OCI-LY7 (cell line): ENCODE data around the gene FAM174B. TPM values are rescaled to one million over a fixed set of nuclear protein-coding genes. Genes with fewer than 3 reads are reported as not detected.

Experiments used
- BruUV-seq: library from RNA; stranded (reverse); fragments of 400-500 nt; replicated peaks from 2 replicates; lab custom pipeline; 2021; lab: Mats Ljungman, UMichigan
- CTCF ChIA-PET: fragments of 300-600 bp; sonication (Branson Sonifier 250); formaldehyde crosslinking; loops from one replicate; lab custom pipeline; 2022; ENCODE audit warnings: antibody characterized with exemption; ENCODE audit not compliant: unreplicated experiment; lab: Charles Lee
- POLR2A ChIA-PET: fragments of 300-600 bp; sonication (Branson Sonifier 250); formaldehyde crosslinking; loops from one replicate; lab custom pipeline; 2022; ENCODE audit warnings: antibody characterized with exemption; lab: Charles Lee
- DNase-seq: peaks from one replicate; pipeline ENCODE4 v3.0.0-alpha.2; 2015; ENCODE audit warnings: low spot score
- H2AFZ ChIP-seq: fragments of 200-600 bp; sonication (generic), shearing (Covaris generic); 2 replicates; pipeline ENCODE4 v1.6.1; 2014; ENCODE audit warnings: mild to moderate bottlenecking, antibody characterized with exemption, low read length, moderate library complexity
- H3K27ac ChIP-seq: fragments of 200-600 bp; sonication (generic); 2 replicates; pipeline ENCODE4 v1.5.1; 2014; ENCODE audit warnings: mixed run types, low read depth, mild to moderate bottlenecking, moderate library complexity, low read length, inconsistent platforms; ENCODE audit not compliant: poor library complexity, severe bottlenecking
- H3K36me3 ChIP-seq: fragments of 200-600 bp; sonication (generic); 2 replicates; pipeline ENCODE4 v1.6.1; 2014; ENCODE audit warnings: mild to moderate bottlenecking, antibody characterized with exemption, low read length, moderate library complexity, mixed read lengths; ENCODE audit not compliant: insufficient read depth
- H3K4me1 ChIP-seq: fragments of 200-600 bp; sonication (generic); 2 replicates; pipeline ENCODE4 v1.5.1; 2014; ENCODE audit warnings: mild to moderate bottlenecking, low read length; ENCODE audit not compliant: insufficient read depth, poor library complexity, severe bottlenecking
- H3K4me2 ChIP-seq: fragments of 200-600 bp; sonication (generic); 2 replicates; pipeline ENCODE4 v1.6.1; 2014; ENCODE audit warnings: mild to moderate bottlenecking, low read length
- H3K4me3 ChIP-seq: fragments of 200-600 bp; sonication (generic); 2 replicates; pipeline ENCODE4 v1.5.1; 2014; ENCODE audit warnings: mild to moderate bottlenecking, low read depth, low read length; ENCODE audit not compliant: poor library complexity, severe bottlenecking
- H3K79me2 ChIP-seq: fragments of 200-600 bp; sonication (generic); 2 replicates; pipeline ENCODE4 v1.6.1; 2016; ENCODE audit warnings: low read depth, mild to moderate bottlenecking, low read length, moderate library complexity, mixed read lengths; ENCODE audit not compliant: insufficient read depth
- H3K9me2 ChIP-seq: fragments of 200-600 bp; sonication (generic); 2 replicates; pipeline ENCODE4 v1.6.1; 2016; ENCODE audit warnings: mild to moderate bottlenecking, low read length, mixed read lengths; ENCODE audit not compliant: insufficient read depth
- H3K9me3 ChIP-seq: fragments of 200-600 bp; sonication (generic); 2 replicates; pipeline ENCODE4 v1.6.1; 2014; ENCODE audit warnings: mild to moderate bottlenecking, mixed run types, low read length, mixed read lengths
- H4K20me1 ChIP-seq: fragments of 200-600 bp; sonication (generic); 2 replicates; pipeline ENCODE4 v1.6.1; 2014; ENCODE audit warnings: mild to moderate bottlenecking, antibody characterized with exemption, low read length, moderate library complexity, mixed read lengths; ENCODE audit not compliant: insufficient read depth
- EZH2phosphoT487 ChIP-seq: fragments of 200-600 bp; sonication (generic); IDR thresholded peaks from 2 replicates; pipeline ENCODE4 v1.6.1; 2018; ENCODE audit warnings: low read depth, borderline replicate concordance, mild to moderate bottlenecking, mixed run types, antibody characterized with exemption, low read length, moderate library complexity, mixed read lengths
- intact Hi-C: fragments of 100-400 bp; cut with micrococcal nuclease; formaldehyde crosslinking; loops from one replicate; pipeline ENCODE4 v1.10.0; 2022; ENCODE audit not compliant: unreplicated experiment
- total RNA-seq, 2 experiments: library from RNA; depleted of rRNA in 1 of 2; stranded (reverse); fragments of >200 nt in 1 of 2; shearing (Covaris generic) in 1 of 2; gene quantifications; 2 replicates each; pipeline ENCODE4 v1.2.3, GENCODE V29; 2014 to 2022
- TF ChIP-seq, protein P1 (sequence below): fragments of 200-600 bp; sonication (generic); conservative IDR thresholded peaks from 2 replicates; pipeline ENCODE4 v1.5.1; 2014; ENCODE audit warnings: mild to moderate bottlenecking, antibody characterized with exemption, low read length, moderate library complexity, mixed read lengths

FAM174B gene
- total RNA-seq, 2 experiments from 2014 or later = 1.3 to 24.4 TPM

DNA sequence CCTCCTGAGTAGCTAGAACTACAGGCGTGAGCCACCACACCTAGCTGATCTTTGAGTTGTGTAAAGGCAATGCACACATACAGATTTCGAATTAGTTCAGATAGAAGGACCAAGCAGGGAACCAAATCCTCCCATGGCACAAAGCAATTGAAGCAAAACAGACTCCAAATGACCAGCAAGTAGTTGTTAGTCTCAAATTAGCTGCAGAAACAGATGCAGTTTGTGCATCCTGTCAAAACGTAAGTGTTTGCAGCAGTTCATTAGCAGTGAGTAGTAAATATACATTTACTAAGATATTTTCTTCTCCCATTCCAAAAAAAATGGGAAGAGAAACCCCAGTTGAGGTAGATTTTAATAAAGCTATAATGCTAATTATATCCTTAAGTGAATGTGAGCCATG lies 15.8 kb upstream of the FAM174B start:
- no peaks in the 10 kb centered on the region for H3K4me1 ChIP-seq
- H3K9me3 ChIP-seq = no peaks in the 10 kb centered on the region
- no peak overlapping the region for H2AFZ ChIP-seq
- H3K9me2 ChIP-seq = no peaks in the 10 kb centered on the region
- no peak overlapping the region for H3K4me2 ChIP-seq
- BruUV-seq = no TSS peak
- intact Hi-C loops = no loop called here
- ChIA-PET POLR2A (interaction anchor here (0.9 kb wide), 1 partner anchor 10 kb away, joined by 3 read pairs; no protein-coding TSS in a partner anchor), CTCF (no interaction called here)
- no peaks in the 10 kb centered on the region for H3K36me3 ChIP-seq
- no peak overlapping the region for H3K4me3 ChIP-seq
- H3K79me2 ChIP-seq = no peaks in the 10 kb centered on the region
- no peaks in the 10 kb centered on the region for H4K20me1 ChIP-seq
- no peak for TF ChIP-seq EZH2phosphoT487
- TF ChIP-seq, protein P1, sequence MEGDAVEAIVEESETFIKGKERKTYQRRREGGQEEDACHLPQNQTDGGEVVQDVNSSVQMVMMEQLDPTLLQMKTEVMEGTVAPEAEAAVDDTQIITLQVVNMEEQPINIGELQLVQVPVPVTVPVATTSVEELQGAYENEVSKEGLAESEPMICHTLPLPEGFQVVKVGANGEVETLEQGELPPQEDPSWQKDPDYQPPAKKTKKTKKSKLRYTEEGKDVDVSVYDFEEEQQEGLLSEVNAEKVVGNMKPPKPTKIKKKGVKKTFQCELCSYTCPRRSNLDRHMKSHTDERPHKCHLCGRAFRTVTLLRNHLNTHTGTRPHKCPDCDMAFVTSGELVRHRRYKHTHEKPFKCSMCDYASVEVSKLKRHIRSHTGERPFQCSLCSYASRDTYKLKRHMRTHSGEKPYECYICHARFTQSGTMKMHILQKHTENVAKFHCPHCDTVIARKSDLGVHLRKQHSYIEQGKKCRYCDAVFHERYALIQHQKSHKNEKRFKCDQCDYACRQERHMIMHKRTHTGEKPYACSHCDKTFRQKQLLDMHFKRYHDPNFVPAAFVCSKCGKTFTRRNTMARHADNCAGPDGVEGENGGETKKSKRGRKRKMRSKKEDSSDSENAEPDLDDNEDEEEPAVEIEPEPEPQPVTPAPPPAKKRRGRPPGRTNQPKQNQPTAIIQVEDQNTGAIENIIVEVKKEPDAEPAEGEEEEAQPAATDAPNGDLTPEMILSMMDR = no peak
- no peak for DNase-seq
- H3K27ac ChIP-seq = no peak overlapping the region

DNA sequence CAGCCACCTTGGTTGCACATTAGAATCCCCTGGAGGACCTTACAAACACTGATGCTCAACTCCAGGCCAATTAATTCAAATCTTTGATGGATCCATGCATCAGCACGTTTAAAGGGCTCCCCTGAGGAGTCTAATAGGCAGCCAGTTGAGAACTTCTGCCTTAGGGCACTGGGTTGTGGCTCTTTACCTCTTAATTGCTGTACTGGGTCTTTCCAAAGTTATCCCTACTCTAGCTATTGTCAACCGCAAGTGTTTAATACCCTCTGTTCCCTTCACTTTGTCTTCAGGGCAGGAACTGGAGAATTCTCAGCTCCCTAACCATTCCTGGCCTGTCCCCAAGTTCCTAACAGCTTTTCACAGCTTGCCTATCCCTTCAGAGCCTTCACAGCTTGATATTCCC lies 15.0 kb upstream of the FAM174B start:
- ChIA-PET POLR2A (interaction anchor here (0.6 kb wide), 1 partner anchor 16 kb away, joined by 3 read pairs; no protein-coding TSS in a partner anchor), CTCF (no interaction called here)
- DNase-seq = no peak
- H3K27ac ChIP-seq = no peak overlapping the region
- no peaks in the 10 kb centered on the region for H3K9me2 ChIP-seq
- H2AFZ ChIP-seq = no peak overlapping the region
- H4K20me1 ChIP-seq = no peaks in the 10 kb centered on the region
- intact Hi-C loops = no loop called here
- H3K79me2 ChIP-seq = no peaks in the 10 kb centered on the region
- no peak overlapping the region for H3K4me3 ChIP-seq
- H3K9me3 ChIP-seq = no peaks in the 10 kb centered on the region
- no peaks in the 10 kb centered on the region for H3K36me3 ChIP-seq
- H3K4me1 ChIP-seq = no peaks in the 10 kb centered on the region
- no TSS peak for BruUV-seq
- TF ChIP-seq, protein P1 = no peak
- TF ChIP-seq EZH2phosphoT487 = no peak
- H3K4me2 ChIP-seq = no peak overlapping the region

DNA sequence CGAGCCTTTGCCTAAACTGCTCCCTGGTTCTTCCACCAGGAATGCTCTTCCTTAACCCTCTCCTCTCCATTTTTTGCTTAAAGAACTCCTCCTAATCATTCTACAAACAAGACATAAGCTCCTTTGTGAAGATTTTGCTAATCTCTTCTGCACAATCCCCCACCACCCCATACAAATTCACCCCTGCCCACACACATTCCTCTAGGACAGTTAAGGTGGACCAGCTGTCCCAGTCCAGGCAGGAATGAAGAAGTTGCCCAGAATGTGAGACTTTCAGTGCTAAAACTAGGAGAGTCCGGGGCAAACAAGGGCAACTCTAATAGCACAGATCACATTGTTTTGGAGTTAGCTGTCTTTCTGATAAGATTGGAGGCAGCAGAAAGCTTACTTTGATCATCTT lies 13.9 kb upstream of the FAM174B start:
- ChIA-PET CTCF (interaction anchor here (0.6 kb wide), 2 partner anchors 159 to 397 kb away, joined by 3 to 5 read pairs; no protein-coding TSS in a partner anchor), POLR2A (interaction anchor here (0.7 kb wide), 1 partner anchor 63 kb away, joined by 3 read pairs; no protein-coding TSS in a partner anchor)
- no TSS peak for BruUV-seq
- no peak overlapping the region for H2AFZ ChIP-seq
- no peaks in the 10 kb centered on the region for H4K20me1 ChIP-seq
- H3K4me2 ChIP-seq = no peak overlapping the region
- no peak for TF ChIP-seq EZH2phosphoT487
- TF ChIP-seq, protein P1 = no peak
- no peaks in the 10 kb centered on the region for H3K79me2 ChIP-seq
- no peaks in the 10 kb centered on the region for H3K4me1 ChIP-seq
- intact Hi-C loops = no loop called here
- H3K36me3 ChIP-seq = no peaks in the 10 kb centered on the region
- no peak overlapping the region for H3K27ac ChIP-seq
- DNase-seq = no peak
- H3K4me3 ChIP-seq = no peak overlapping the region
- no peaks in the 10 kb centered on the region for H3K9me3 ChIP-seq
- H3K9me2 ChIP-seq = no peaks in the 10 kb centered on the region
